GM21786 (cell line): ENCODE results near the gene DCBLD2.
"Not testable (repeated sequence)": the region's sequence is repeated elsewhere in the genome, so short reads cannot be mapped to it uniquely, and the experiment has no call there.

Experiments used
- ATAC-seq: cut with Tn5 transposase; IDR thresholded peaks from one replicate; pipeline ENCODE4 v1.9.1; 2021; ENCODE audit not compliant: unreplicated experiment

The DCBLD2 gene

GRCh38 chr3:98831060-98831459, 70.4 kb downstream of the DCBLD2 start:
- ATAC-seq: not testable (repeated sequence)

- ATAC-seq: no peak
Observed at GRCh38 chr3:98829246-98829832, 72.2 kb downstream of the DCBLD2 start.

GRCh38 chr3:98827221-98827920, 74.1 kb downstream of the DCBLD2 start:
- no peak for ATAC-seq

- no peak for ATAC-seq
Observed at GRCh38 chr3:98826126-98826525, 75.4 kb downstream of the DCBLD2 start.

- no peak for ATAC-seq
Observed at GRCh38 chr3:98824256-98824655, 77.2 kb downstream of the DCBLD2 start.

GRCh38 chr3:98823791-98824190, 77.7 kb downstream of the DCBLD2 start:
- ATAC-seq: no peak

- ATAC-seq: no peak
Observed at GRCh38 chr3:98821063-98821462, 80.4 kb downstream of the DCBLD2 start.

GRCh38 chr3:98817547-98818041, 83.9 kb downstream of the DCBLD2 start:
- ATAC-seq: peak; percentile 90

GRCh38 chr3:98814817-98815420, 86.6 kb downstream of the DCBLD2 start:
- no peak for ATAC-seq

GRCh38 chr3:98812851-98813374, 88.6 kb downstream of the DCBLD2 start:
- ATAC-seq: peak; percentile 58

GRCh38 chr3:98811048-98811447, 90.4 kb downstream of the DCBLD2 start:
- ATAC-seq: no peak

GRCh38 chr3:98809557-98809956, 91.9 kb downstream of the DCBLD2 start:
- no peak for ATAC-seq

GRCh38 chr3:98808071-98808470, 93.4 kb downstream of the DCBLD2 start:
- no peak for ATAC-seq

GRCh38 chr3:98807561-98807960, 93.9 kb downstream of the DCBLD2 start:
- no peak for ATAC-seq

- ATAC-seq: no peak
Observed at GRCh38 chr3:98807011-98807410, 94.5 kb downstream of the DCBLD2 start.

- ATAC-seq: no peak
Observed at GRCh38 chr3:98806521-98806920, 95.0 kb downstream of the DCBLD2 start.

- ATAC-seq: no peak
Observed at GRCh38 chr3:98805571-98805970, 95.9 kb downstream of the DCBLD2 start.

GRCh38 chr3:98801043-98801747, 100.3 kb downstream of the DCBLD2 start:
- no peak for ATAC-seq

- no peak for ATAC-seq
Observed at GRCh38 chr3:98800401-98800800, 101.1 kb downstream of the DCBLD2 start.

- ATAC-seq: no peak
Observed at GRCh38 chr3:98799479-98799878, 102.0 kb downstream of the DCBLD2 start.

- ATAC-seq: no peak
Observed at GRCh38 chr3:98798820-98799219, 102.7 kb downstream of the DCBLD2 start.
